HG03432 (cell line): ENCODE data around the gene SEPTIN14.
"Not testable (repeated sequence)": the region's sequence is repeated elsewhere in the genome, so short reads cannot be mapped to it uniquely, and the experiment has no call there.

Experiments
- ATAC-seq: cut with Tn5 transposase; IDR thresholded peaks from one replicate; pipeline ENCODE4 v1.9.1; 2021; ENCODE audit warnings: mild to moderate bottlenecking, moderate library complexity; ENCODE audit not compliant: unreplicated experiment

Gene SEPTIN14

DNA sequence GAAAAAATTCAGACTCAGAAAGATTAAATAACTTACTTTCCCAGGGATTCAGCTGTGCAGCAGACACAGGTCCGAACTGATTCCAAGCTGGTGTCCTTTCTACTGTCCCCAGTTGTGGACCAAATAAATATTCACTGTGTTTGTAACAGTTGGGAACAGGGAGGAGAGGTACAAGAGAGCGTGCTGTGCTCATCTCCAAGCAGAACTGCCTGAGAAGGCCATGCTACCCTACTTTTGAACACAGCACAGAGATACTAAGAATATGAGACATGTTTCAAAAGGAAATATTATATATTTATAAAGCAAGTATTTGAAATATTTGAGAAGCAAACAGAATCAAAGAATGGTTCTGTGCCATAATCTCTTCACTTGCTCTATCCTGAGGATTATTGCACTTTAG is at the start of gene SEPTIN14:
Gene SEPTIN14 (minus strand): TSS at position 101 of the 400 bp plus-strand sequence. CDS start 756 bp downstream, outside the sequence.
- not testable (repeated sequence) for ATAC-seq

DNA sequence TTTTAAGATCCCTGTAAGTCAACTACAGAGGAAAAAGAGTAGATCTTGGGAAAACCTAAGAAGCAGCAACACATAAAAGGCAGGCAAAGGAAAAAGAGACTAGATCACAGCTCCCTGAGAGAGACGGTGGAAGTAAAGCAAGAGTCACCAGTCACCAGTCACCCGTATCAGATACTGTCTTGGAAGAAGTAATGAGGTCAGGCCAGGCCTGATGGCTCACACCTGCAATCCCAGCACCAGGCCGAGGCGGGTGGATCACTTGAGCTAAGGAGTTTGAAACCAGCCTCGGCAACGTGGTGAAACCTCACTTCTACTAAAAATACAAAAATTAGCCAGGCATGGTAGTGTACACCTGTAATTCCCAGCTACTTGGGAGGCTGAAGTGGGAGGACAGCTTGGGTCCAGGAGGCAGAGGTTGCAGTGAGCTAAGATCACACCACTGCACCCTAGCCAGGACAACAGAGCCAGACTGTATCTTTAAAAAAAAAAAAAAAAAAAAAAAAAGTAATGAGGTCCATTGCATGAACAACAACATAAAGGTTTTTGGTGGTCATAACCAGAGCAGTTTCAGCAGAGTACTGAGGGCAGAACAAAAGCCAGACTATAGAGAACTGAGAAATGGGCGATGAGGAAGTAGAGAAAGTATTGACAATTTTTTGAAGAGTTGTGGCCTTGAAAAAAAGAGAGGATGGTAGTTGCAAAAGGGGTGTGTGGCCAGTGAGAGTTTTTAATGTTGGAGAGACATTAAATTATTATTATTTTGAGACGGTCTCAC is 41.6 kb upstream of the SEPTIN14 start:
- ATAC-seq: peak; percentile 92

DNA sequence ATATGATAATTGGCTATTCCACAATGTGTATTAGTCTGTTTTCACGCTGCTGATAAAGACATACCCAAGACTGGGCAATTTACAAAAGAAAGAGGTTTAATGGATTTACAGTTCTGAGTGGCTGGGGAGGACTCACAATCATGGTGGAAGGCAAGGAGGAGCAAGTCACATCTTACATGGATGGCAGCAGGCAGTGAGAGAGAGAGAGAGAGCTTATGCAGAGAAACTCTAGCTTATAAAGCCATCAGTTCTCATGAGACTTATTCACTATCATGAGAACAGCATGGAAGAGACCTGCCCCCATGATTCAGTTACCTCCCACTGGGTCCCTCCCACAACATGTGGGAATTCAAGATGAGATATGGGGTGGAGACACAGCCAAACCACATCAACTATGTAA is 38.5 kb upstream of the SEPTIN14 start:
- ATAC-seq: not testable (repeated sequence)

DNA sequence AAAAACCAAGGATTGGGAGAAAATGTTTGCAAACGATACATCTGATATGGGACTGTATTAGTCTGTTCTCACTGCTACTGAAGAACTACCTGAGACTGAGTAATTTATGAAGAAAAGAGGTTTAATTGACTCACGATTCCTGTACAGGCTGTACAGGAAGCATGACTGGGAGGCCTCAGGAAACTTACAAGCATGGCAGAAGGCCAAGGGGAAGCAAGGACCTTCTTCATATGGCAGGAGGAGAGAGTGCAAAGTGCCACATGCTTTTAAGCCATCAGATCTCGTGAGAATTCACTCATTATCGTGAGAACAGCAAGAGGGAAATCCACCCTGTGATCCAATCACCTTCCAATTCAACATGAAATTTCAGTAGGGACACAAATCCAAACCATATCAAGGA is 35.7 kb upstream of the SEPTIN14 start:
- ATAC-seq: no peak

DNA sequence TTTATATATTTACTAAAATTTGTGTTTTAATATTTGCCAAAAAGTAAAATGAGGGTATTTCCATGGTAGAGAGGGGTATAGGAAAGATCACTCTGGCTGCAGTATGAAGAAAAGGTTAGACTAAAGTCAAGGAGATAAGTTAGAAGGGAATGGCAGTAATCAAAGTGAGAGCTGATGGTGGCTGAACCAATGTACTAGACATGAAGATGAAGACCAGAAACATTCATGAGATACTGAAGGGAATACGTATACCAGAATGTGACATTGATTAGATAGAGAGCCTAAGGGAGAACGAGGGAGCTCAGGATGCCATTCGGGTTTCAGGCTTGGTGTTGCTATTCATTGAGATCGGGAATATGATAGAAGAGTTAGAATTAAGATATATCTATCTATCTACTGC is 32.5 kb upstream of the SEPTIN14 start:
- ATAC-seq: no peak

DNA sequence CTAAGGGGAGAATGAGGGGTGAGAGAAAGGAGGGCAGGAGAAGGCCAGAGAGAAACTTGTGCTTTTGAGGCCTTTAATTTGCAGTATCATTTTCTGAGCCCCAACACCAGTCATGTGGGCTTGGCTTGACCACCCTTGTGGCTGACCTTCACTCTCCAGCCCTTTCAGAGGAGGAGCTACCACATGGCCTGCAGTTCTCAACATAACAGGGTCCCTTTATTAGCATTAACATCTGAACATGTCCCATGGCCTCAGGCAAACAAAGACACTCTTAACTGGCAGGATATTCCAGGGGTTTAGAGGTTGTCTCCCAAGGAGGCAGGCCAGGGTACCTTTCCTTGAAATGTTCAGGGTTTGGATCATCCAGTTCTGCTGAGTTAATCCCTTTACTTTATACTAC is 31.4 kb upstream of the SEPTIN14 start:
- ATAC-seq: no peak

DNA sequence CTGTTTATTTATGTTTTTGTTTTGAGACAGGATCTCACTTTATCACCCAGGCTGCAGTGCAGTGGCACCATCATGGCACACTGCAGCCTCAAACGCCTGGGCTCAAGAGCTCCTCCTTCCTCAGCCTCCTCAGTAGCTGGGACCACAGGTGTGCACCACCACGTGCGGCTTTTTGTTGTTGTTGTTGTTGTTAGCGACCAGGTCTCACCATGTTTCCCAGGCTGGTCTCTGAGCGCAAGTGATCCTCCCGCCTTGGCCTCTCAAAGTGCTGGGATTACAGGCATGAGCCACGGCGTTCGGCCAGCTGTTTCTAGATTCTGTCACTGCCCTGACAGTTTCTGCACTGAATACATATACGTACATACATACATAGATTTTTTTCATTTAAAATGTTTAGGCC is 25.8 kb upstream of the SEPTIN14 start:
- ATAC-seq: not testable (repeated sequence)

DNA sequence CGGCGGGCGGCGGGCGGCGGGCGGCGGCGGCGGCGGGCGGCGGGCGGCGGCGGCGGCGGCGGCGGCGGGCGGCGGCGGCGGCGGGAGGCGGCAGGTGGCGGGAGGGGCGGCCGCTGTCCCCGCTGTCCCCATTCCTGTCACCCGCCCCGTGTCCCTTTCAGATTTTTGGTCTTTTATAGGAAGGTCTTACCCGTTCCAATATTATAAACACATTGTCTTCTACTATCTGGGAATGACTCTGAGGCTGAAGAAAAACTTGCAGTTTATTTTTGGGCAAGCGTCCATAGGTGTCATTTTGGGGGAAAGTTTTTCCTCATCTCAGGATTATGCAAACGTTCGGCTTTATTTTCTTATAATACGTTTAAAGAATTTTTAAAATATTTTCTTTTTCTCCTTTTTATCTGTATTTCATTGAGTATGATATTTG is 25.3 kb upstream of the SEPTIN14 start:
- ATAC-seq: peak; percentile 21

DNA sequence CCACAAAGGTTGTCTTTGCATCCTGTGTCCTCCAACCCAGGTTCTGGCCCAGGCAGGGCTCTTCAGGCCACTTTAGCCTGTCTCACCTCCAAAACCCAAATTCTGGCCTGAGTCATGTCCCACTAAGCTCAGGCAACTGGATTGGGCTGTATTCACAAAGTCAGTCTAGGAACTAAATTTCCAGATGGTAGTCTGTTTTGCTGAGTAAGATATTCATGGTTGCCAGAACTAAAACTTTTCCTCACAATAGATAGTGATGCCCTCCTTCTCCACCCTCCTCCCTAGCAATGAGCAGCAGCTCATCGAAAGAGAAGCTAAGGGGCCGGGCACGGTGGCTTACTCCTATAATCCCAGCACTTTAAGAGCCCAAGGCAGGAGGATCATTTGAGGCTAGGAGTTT is 21.8 kb upstream of the SEPTIN14 start:
- ATAC-seq: no peak

DNA sequence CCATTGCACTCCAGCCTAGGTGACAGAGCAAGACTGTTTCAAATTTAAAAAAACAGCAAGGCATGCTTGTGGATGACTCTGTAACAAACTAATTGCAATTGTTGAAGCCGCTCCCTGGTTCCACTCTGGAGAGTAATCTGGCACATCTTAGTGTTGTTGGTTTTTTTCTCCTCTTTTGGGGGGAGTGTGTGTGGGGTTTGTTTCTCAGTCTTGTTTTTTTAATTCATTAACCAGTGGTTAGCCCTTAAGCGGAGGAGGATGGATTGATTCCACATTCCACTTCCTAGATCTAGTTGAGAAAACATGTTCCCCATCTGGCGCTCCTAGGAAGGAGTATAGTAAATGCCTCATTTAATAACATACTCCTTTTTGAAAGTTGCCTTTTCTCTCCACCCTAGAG is 16.1 kb upstream of the SEPTIN14 start:
- ATAC-seq: no peak

DNA sequence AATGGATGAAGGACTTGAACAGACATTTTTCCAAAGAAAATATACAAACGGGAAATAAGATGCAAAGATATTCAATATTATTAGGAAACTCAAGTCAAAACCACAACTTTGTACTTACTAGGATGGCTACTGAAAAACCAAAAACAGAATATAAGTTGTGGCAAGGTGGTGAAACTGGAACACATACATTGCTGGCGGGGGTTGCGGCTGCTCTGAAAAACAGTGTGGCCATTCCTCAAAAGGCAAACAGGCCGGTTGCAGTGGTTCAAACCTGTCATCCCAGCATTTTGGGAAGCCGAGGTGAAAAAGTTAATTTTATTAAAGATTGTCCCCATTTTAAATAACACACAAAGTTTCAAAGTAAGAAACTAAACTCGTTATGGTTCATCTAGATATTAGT is 14.8 kb upstream of the SEPTIN14 start:
- ATAC-seq: no peak

DNA sequence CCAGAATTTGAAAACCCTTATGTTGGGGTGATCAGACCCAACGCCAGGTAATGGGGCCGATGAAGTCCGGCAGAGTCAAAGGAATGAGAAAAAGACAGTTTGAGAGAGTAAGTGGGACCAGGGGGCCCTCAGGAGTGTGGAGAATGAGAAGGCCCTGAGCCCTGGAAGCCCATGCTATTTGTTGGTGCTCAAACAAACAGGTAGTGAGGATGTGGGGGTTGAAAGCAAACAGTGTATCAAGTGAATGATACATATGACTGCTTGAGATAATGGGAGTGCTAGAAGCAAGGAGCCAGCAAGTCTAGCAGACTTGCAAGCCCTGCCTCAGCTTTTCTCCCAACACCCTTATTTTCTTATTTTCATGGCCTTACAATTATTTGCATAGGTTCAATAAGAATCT is 11.2 kb upstream of the SEPTIN14 start:
- ATAC-seq: no peak

DNA sequence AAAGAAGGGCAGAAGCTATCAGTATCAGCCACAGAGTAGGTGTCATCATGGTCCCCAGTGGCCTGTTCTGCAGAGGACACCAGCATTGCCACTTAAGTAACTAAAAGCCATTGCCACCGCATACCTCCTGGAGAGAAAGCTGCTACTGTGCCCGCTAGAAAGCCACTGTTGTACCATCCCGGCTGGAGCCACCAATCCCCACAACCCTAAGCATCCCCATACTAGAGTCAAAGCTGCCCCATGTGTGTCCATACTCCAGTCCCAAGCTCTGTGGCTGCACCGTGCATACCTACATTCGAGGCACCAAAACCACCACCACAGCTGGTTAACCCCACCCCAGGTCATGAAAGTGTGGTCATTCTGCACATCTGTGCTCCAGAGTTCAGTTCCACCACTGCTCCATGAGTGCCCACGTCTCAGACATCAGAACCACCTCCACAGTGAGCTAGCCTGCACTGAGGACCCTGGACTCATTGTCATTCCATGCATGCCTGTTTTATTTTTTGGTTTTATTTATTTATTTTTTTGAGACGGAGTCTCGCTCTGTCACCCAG is 9.5 kb upstream of the SEPTIN14 start:
- ATAC-seq: no peak

DNA sequence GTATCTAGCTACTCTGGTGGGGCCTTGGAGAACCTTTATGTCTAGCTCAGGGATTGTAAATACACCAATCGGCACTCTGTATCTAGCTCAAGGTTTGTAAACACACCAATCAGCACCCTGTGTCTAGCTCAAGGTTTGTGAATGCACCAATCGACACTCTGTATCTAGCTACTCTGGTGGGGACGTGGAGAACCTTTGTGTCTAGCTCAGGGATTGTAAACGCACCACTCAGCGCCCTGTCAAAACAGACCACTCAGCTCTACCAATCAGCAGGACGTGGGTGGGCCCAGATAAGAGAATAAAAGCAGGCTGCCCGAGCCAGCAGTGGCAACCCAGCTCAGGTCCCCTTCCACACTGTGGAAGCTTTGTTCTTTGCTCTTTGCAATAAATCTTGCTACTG is 6.4 kb upstream of the SEPTIN14 start:
- not testable (repeated sequence) for ATAC-seq

DNA sequence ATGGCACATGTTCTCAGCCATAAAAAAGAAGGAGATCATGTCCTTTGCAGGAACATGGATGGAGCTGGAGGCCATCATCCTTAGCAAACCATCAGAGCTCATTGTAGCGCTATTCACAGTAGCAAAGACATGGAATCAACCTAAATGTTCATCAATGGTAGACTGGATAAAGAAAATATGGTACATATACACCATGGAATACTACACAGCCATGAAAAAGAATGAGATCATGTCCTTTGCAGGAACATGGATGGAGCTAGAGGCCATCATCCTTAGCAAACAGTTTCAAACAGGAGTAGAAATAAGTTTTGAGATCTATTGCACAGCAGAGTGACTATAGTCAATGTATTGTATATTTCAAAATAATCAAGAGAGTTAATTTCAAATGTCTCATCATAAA is 17.4 kb downstream of the SEPTIN14 start:
- ATAC-seq: not testable (repeated sequence)

DNA sequence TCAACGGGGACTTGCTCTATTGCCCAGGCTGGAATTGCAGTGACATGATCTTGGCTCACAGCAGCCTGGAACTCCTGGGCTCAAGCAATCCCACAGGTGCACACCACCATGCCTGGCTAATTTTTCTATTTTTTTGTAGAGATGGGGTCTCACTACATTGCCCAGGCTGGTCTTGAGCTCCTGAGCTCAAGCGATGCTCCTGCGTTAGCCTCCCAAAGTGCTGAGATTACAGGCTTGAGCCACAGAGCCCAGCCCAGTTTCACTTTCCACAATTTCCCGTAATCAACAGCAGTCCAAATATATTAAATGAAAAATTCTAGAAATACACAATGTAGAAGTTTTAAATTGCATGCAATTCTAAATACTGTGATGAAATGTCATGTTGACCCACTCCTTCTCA is 24.0 kb downstream of the SEPTIN14 start:
- ATAC-seq: no peak

DNA sequence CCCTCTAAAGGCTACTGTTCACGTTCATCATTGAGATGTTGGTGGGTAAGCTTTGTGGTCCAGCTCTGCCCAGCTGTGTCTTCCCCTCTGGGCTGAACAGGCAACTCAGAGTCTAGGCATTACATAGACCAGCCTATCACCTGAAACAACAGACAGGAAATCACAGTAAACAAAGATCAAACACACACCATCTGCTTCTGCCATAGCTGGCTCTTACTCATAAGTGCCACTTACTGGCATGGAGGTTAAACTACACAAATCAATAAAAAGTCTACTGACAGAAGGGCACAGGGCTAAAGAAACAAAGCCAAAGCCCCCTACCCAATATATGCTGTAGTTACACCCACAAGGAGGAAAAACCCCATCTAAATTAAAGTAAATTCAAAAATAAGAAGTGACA is 35.0 kb downstream of the SEPTIN14 start:
- no peak for ATAC-seq

DNA sequence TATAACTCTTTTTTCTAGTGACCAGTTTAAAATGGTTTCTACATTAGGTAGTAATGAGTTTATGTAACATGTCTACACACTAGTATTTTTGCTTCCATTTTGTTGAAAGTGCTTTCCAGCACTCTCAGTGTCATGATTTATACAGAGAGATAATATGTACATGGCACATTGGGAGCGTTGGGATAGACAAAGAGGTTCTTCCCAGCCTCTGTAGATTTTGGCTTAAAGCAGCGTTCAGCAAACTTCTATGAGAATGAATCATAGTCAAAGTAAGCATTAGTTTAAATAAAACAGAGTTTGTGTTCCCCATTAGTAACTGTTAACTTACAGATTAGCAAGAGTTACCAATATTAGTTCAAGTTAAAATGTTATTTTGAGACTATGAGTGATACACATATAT is 43.9 kb downstream of the SEPTIN14 start:
- no peak for ATAC-seq

DNA sequence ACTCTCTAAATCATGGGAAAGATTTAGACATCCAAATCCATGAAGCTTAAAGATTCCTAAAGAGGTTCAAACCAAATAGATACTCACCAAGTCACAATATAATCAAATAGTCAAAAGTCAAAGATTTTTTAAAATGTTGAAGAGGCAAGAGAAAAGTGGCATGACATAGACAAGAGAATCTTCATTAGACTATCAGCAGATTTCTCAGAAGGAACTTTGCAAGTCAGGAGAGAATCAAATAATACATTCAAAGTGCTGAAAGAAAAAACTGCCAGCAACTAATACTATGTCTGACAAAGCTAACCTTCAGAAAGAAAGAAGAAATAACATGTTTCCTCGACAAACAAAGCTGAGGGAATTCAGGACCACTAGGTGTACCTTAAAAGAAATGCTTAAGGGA is 65.3 kb downstream of the SEPTIN14 start:
- ATAC-seq: not testable (repeated sequence)

DNA sequence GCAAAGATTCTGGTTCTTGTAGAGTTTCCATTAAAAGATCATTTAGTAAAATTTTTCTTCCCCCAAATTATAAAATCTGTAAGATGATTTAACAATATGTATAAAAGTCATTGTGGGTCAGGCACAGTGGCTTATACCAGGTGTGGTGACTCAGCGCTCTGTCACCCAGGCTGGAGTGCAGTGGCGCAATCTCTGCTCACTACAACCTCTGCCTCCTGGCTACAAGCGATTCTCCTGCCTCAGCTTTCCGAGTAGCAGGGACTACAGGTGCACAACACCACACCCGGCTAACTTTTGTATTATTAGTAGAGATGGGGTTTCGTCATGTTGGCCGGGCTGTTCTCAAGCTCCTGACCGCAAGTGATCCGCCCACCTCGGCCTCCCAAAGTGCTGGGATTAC is 68.0 kb downstream of the SEPTIN14 start:
- ATAC-seq: no peak

DNA sequence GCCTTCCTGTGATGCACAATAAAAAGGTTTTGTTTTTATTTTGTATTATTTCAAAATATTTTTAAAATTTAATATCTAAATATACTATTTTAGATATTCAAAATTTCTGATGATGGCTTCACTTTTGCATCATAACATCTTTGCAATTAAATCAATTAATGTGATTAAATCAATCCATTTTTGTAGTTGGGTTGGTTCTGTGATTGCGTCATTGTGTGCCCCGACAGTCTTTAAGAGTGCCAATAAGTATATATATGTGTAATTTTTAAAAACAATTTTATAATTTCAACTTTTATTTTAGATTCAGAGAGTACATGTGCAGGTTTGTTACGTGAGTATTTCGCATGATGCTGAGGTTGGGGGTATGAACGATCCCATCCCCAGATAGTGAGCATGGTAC is 70.5 kb downstream of the SEPTIN14 start:
- ATAC-seq: no peak

DNA sequence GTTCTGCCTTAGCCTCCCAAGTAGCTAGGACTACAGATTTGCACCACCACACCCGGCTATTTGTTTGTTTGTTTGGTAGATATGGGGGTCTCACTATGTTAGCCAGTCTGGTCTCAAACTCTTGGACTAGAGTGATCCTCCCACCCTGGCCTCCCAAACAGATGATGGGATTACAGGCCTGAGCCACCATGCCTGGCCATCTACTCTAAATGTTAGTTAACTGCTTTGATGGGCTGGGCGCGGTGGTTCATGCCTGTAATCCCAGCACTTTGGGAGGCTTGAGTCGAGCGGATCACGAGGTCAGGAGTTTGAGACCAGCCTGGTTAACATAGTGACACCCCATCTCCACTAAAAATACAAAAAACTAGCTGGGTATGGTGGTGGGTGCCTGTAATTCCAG is 74.8 kb downstream of the SEPTIN14 start:
- ATAC-seq: no peak

DNA sequence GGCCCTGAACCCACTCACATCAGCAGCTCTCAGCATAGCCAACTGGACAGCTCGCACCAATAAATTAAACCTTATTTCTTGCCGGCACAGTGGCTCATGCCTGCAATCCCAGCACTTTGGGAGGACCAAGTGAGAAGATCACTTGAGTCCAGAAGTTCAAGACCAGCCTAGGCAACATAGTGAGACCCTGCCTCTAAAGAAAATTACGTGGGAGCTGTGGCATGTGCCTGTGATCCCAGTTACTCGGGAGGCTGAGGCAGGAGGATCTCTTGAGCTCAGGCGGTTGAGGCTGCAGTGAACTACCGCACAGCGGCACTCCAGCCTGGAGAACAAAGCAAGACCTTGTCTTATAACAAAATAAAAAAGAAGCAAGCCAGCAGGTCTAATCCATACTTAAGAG is 75.7 kb downstream of the SEPTIN14 start:
- ATAC-seq: no peak
